Measurements from ENCODE around the gene UNC93B1. TPM values are rescaled to one million over a fixed set of nuclear protein-coding genes. Genes with fewer than 3 reads are reported as not detected.

Gene UNC93B1
- total RNA-seq, 2 experiments from 2014 or later = 18.4 to 19.0 TPM

- Mint-ChIP-seq H3K4me3 (no peak overlapping the region), H3K27ac (no peak overlapping the region), H3K9me3 (no peaks in the 10 kb centered on the region), H3K27me3 (ENCODE audit: low read depth) (peaks cover 4% of the 10 kb centered on the region), H3K36me3 (ENCODE audit: low read depth) (no peaks in the 10 kb centered on the region), H3K4me1 (ENCODE audit: low read depth) (peaks cover 14% of the 10 kb centered on the region)
- CTCF ChIA-PET = interaction anchor here (1.3 kb wide), 1 partner anchor 201 kb away, joined by 4 read pairs; no protein-coding TSS in a partner anchor
- intact Hi-C loops (cut with micrococcal nuclease) = loop anchor here (1.0 to 10.0 kb wide), 4 partner anchors 33 to 288 kb away; partner anchors contain the start of gene CHKA
- DNase-seq = peak; percentile 57
Measured at GRCh38 chr11:68009391-68010089, 5.6 kb upstream of the UNC93B1 start.

- Mint-ChIP-seq H3K4me1 (ENCODE audit: low read depth) (peaks cover 16% of the 10 kb centered on the region), H3K4me3 (no peak overlapping the region), H3K9me3 (no peaks in the 10 kb centered on the region), H3K27ac (no peak overlapping the region), H3K36me3 (ENCODE audit: low read depth) (no peaks in the 10 kb centered on the region), H3K27me3 (ENCODE audit: low read depth) (peaks cover 4% of the 10 kb centered on the region)
- intact Hi-C loops (cut with micrococcal nuclease) = loop anchor here (1.0 to 10.0 kb wide), 4 partner anchors 34 to 289 kb away; partner anchors contain the start of gene CHKA
- no peak for DNase-seq
- CTCF ChIA-PET = interaction anchor here (0.6 to 1.3 kb wide), 2 partner anchors 202 to 291 kb away, joined by 3 to 4 read pairs; no protein-coding TSS in a partner anchor
Measured at GRCh38 chr11:68008381-68009337, 4.8 kb upstream of the UNC93B1 start.

- H3K4me3 Mint-ChIP-seq = no peak overlapping the region
- no peaks in the 10 kb centered on the region for H3K36me3 Mint-ChIP-seq (ENCODE audit: low read depth)
- intact Hi-C loops (cut with micrococcal nuclease) = loop anchor here (5.0 to 10.0 kb wide), 2 partner anchors 35 to 117 kb away; partner anchors contain the start of gene CHKA
Measured at GRCh38 chr11:68007498-68008380, 3.8 kb upstream of the UNC93B1 start.

GRCh38 chr11:68006606-68007166 is 2.8 kb upstream of the UNC93B1 start:
- CTCF ChIA-PET = no interaction called here
- no peaks in the 10 kb centered on the region for H3K9me3 Mint-ChIP-seq
- no peaks in the 10 kb centered on the region for H3K36me3 Mint-ChIP-seq (ENCODE audit: low read depth)
- peaks cover 24% of the 10 kb centered on the region for H3K4me1 Mint-ChIP-seq (ENCODE audit: low read depth)
- no peak overlapping the region for H3K4me3 Mint-ChIP-seq
- peaks cover 3% of the 10 kb centered on the region for H3K27me3 Mint-ChIP-seq (ENCODE audit: low read depth)
- no peak overlapping the region for H3K27ac Mint-ChIP-seq
- DNase-seq = no peak
- intact Hi-C loops (cut with micrococcal nuclease) = loop anchor here (5.0 to 10.0 kb wide), 2 partner anchors 36 to 118 kb away; partner anchors contain the start of gene CHKA

More at GRCh38 chr11:68007498-68008380, 3.8 kb upstream of the UNC93B1 start:
- CTCF ChIA-PET = interaction anchor here (0.6 kb wide), 1 partner anchor 292 kb away, joined by 3 read pairs; no protein-coding TSS in a partner anchor
- Mint-ChIP-seq H3K4me1 (ENCODE audit: low read depth) (peaks cover 18% of the 10 kb centered on the region), H3K27ac (no peak overlapping the region), H3K9me3 (no peaks in the 10 kb centered on the region), H3K27me3 (ENCODE audit: low read depth) (peaks cover 4% of the 10 kb centered on the region)
- DNase-seq = no peak

GRCh38 chr11:68004551-68005335 is 846 bp upstream of the UNC93B1 start:
- Mint-ChIP-seq H3K27me3 (ENCODE audit: low read depth) (no peaks in the 10 kb centered on the region), H3K27ac (no peak overlapping the region), H3K36me3 (ENCODE audit: low read depth) (no peaks in the 10 kb centered on the region), H3K4me1 (ENCODE audit: low read depth) (peaks cover 24% of the 10 kb centered on the region), H3K9me3 (no peaks in the 10 kb centered on the region), H3K4me3 (peak overlapping the region; percentile 82)
- no peak for DNase-seq
- intact Hi-C loops (cut with micrococcal nuclease) = loop anchor here (2.0 to 10.0 kb wide), 3 partner anchors 26 to 120 kb away; partner anchors contain the start of genes CHKA and NDUFS8
- CTCF ChIA-PET = interaction anchor here (0.5 to 0.9 kb wide), 3 partner anchors 11 to 397 kb away, joined by 3 to 6 read pairs (median 3); no protein-coding TSS in a partner anchor

- no peaks in the 10 kb centered on the region for H3K36me3 Mint-ChIP-seq (ENCODE audit: low read depth)
- CTCF ChIA-PET = no interaction called here
- no peaks in the 10 kb centered on the region for H3K27me3 Mint-ChIP-seq (ENCODE audit: low read depth)
- intact Hi-C loops (cut with micrococcal nuclease) = loop anchor here (10.0 kb wide), 1 partner anchor 122 kb away; the partner anchor contains the start of gene CHKA
- H3K9me3 Mint-ChIP-seq = no peaks in the 10 kb centered on the region
- DNase-seq = peak; percentile 41
- no peak overlapping the region for H3K27ac Mint-ChIP-seq
- peak overlapping the region; percentile 82 for H3K4me3 Mint-ChIP-seq
- peaks cover 14% of the 10 kb centered on the region for H3K4me1 Mint-ChIP-seq (ENCODE audit: low read depth)
Measured at GRCh38 chr11:68002938-68003845, 705 bp downstream of the UNC93B1 start.

GRCh38 chr11:68002575-68002937 is 1.3 kb downstream of the UNC93B1 start:
- peaks cover 15% of the 10 kb centered on the region for H3K4me1 Mint-ChIP-seq (ENCODE audit: low read depth)
- H3K4me3 Mint-ChIP-seq = peak overlapping the region; percentile 67
- CTCF ChIA-PET = no interaction called here
- no peaks in the 10 kb centered on the region for H3K27me3 Mint-ChIP-seq (ENCODE audit: low read depth)
- no peaks in the 10 kb centered on the region for H3K9me3 Mint-ChIP-seq
- intact Hi-C loops (cut with micrococcal nuclease) = loop anchor here (10.0 kb wide), 1 partner anchor 122 kb away; the partner anchor contains the start of gene CHKA
- no peak for DNase-seq
- H3K36me3 Mint-ChIP-seq (ENCODE audit: low read depth) = no peaks in the 10 kb centered on the region
- no peak overlapping the region for H3K27ac Mint-ChIP-seq

- no peak for DNase-seq
- H3K4me1 Mint-ChIP-seq (ENCODE audit: low read depth) = peaks cover 16% of the 10 kb centered on the region
- H3K27me3 Mint-ChIP-seq (ENCODE audit: low read depth) = no peaks in the 10 kb centered on the region
- H3K9me3 Mint-ChIP-seq = no peaks in the 10 kb centered on the region
- H3K36me3 Mint-ChIP-seq (ENCODE audit: low read depth) = peaks cover 4% of the 10 kb centered on the region
- no peak overlapping the region for H3K4me3 Mint-ChIP-seq
- CTCF ChIA-PET = no interaction called here
- intact Hi-C loops (cut with micrococcal nuclease) = loop anchor here (10.0 kb wide), 1 partner anchor 125 kb away; the partner anchor contains the start of gene CHKA
- H3K27ac Mint-ChIP-seq = no peak overlapping the region
Measured at GRCh38 chr11:67999704-68000103, 4.2 kb downstream of the UNC93B1 start.

GRCh38 chr11:67999201-67999629 is 4.7 kb downstream of the UNC93B1 start:
- H3K4me3 Mint-ChIP-seq = no peak overlapping the region
- H3K36me3 Mint-ChIP-seq (ENCODE audit: low read depth) = peaks cover 4% of the 10 kb centered on the region
- CTCF ChIA-PET = no interaction called here
- DNase-seq = no peak
- intact Hi-C loops (cut with micrococcal nuclease) = no loop called here
- H3K27me3 Mint-ChIP-seq (ENCODE audit: low read depth) = no peaks in the 10 kb centered on the region
- peaks cover 17% of the 10 kb centered on the region for H3K4me1 Mint-ChIP-seq (ENCODE audit: low read depth)
- no peak overlapping the region for H3K27ac Mint-ChIP-seq
- no peaks in the 10 kb centered on the region for H3K9me3 Mint-ChIP-seq

Measured in activated naive CD4-positive, alpha-beta T cell treated with anti-CD3 and anti-CD28 coated beads for 36 hours (primary cell).